ENCODE measurements around the gene PM20D1. TPM values are rescaled to one million over a fixed set of nuclear protein-coding genes. Genes with fewer than 3 reads are reported as not detected.
"Not testable (repeated sequence)": the region's sequence is repeated elsewhere in the genome, so short reads cannot be mapped to it uniquely, and the experiment has no call there.

Gene PM20D1
- polyA plus RNA-seq, 1 of the 3 experiments (the other 2 are of a cell fraction): not detected

DNA sequence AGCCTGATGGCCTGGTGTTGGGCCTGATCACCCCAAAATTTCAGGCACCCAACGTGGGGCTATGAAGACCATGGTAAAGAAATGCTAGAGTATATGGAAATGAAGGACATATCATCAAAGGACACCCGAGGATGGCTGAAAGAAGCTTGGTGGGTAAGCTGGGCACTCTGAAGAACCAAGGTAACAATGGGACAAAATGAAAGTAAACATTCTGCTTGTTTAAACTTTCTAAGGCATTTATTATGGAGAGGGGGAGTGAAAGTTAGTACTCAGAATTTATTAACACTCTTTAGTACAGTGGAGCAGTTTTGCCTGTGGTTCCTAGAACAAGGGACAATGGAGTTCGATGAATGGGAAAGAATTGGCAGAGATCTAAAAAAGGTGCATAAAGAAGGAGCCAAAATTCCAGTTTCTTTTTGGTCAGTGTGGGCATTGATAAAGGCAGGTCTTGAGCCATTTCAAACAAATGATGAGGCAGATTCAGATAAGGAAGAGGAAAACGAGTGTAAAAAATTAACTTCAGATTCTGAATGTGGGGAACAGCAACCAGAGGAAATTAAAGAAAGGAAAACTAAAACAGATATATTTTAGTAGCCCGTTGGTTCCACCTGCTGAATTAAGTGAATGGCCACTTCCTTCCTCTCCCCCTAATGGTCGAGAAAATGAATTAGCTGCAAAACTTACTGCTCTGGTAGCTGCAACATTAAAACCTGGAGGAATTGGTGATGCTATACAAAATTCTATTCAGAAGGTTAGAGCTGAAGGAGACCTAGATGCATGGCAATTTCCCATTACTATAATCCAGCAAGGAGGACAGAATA, 8.4 kb upstream of the PM20D1 start (continued):
- TF ChIP-seq, protein P1, sequence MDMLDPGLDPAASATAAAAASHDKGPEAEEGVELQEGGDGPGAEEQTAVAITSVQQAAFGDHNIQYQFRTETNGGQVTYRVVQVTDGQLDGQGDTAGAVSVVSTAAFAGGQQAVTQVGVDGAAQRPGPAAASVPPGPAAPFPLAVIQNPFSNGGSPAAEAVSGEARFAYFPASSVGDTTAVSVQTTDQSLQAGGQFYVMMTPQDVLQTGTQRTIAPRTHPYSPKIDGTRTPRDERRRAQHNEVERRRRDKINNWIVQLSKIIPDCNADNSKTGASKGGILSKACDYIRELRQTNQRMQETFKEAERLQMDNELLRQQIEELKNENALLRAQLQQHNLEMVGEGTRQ (IDR thresholded peaks at IDR 0.05; ENCODE audit: borderline replicate concordance, low read depth, low read length): no peak

DNA sequence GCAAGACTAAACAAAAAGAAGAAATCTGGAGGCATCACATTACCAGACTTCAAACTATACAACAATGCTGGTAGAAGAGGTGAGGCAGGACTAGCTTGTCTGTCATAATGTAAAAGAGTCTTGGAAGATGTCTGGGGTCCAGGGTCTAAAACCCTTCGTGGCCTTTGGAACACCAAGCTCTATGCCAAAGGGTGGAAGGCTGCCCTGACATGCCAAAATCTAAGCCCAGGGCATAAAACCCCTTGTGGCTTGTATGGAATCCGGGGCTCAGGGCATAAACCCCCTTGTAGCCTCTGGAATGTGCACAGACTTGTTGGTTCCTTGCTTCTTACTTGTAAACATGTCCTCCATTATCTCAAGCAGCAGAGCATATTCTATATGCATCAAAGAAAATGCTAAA, 7.6 kb upstream of the PM20D1 start:
- H3K9me2 ChIP-seq; H4K20me1 ChIP-seq (ENCODE audit: insufficient read depth); H3K79me2 ChIP-seq (ENCODE audit: insufficient read depth); H3K27me3 ChIP-seq (ENCODE audit: insufficient read depth); H2AFZ ChIP-seq (ENCODE audit: low read depth); DNase-seq; H3K4me2 ChIP-seq; H3K27ac ChIP-seq (ENCODE audit: low read depth in 2 of 2, low read length in 1 of 2); H3F3A ChIP-seq (replicated peaks; ENCODE audit: insufficient read depth); H3K36me3 ChIP-seq (replicated peaks in 1 of 2; ENCODE audit: control insufficient read depth in 1 of 2, insufficient read depth in 2 of 2, low read length in 1 of 2); H3K4me3 ChIP-seq (ENCODE audit: low read depth in 2 of 2, low read length in 1 of 2); H3K9ac ChIP-seq; H3K9me3 ChIP-seq; H3K4me1 ChIP-seq (ENCODE audit: control insufficient read depth in 1 of 2, insufficient read depth in 2 of 2, low read depth in 1 of 2, low read length in 1 of 2); POLR2A ChIA-PET: not testable (repeated sequence)
- 17% methylated on average over 2 of the region's 2 CpGs for WGBS (ENCODE audit: low lambda C conversion rate)
- CTCF ChIA-PET: interaction anchor here (1.5 kb wide), 1 partner anchor 120 kb away, joined by 3 read pairs; no protein-coding TSS in a partner anchor

DNA sequence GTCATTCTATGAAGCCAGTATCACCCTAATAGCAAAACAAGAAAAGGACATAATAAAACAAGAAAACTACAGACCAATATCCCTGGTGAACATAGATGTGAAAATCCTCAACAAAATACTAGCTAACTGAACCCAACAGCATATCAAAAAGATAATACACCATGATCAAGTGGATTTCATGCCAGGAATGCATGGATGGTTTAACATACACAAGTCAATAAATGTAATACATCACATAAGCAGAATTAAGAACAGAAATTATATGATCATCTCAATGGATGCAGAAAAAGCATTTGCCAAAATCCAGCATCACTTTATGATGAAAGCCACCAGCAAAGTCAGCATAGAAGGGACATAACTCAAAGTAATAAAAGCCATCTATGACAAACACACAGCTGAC, 6.5 kb upstream of the PM20D1 start:
- no peak for DNase-seq
- Histone ChIP-seq H3K4me2 (no peak overlapping the region), H3K27ac (ENCODE audit: low read depth in 2 of 2, low read length in 1 of 2) (no peak overlapping the region), H3K27me3 (ENCODE audit: insufficient read depth) (no peaks in the 10 kb centered on the region), H3K9me3 (no peaks in the 10 kb centered on the region; the same call in 1 of the 2 replicates), H2AFZ (ENCODE audit: low read depth) (no peak overlapping the region), H3K79me2 (ENCODE audit: insufficient read depth) (no peaks in the 10 kb centered on the region), H3K9me2 (no peaks in the 10 kb centered on the region), H3K9ac (no peak overlapping the region), H3K4me1 (ENCODE audit: control insufficient read depth in 1 of 2, insufficient read depth in 2 of 2, low read depth in 1 of 2, low read length in 1 of 2) (no peaks in the 10 kb centered on the region), H3K4me3 (ENCODE audit: low read depth in 2 of 2, low read length in 1 of 2) (no peak overlapping the region), H3F3A (replicated peaks; ENCODE audit: insufficient read depth) (no peaks in the 10 kb centered on the region), H3K36me3 (replicated peaks in 1 of 2; ENCODE audit: control insufficient read depth in 1 of 2, insufficient read depth in 2 of 2, low read length in 1 of 2) (no peaks in the 10 kb centered on the region), H4K20me1 (ENCODE audit: insufficient read depth) (no peaks in the 10 kb centered on the region)
- no peak for TF ChIP-seq RAD21 (IDR thresholded peaks at IDR 0.05; ENCODE audit: low read length)
- no peak for TF ChIP-seq YY1 (IDR thresholded peaks at IDR 0.05; ENCODE audit: low read depth)
- TF ChIP-seq, protein P2, sequence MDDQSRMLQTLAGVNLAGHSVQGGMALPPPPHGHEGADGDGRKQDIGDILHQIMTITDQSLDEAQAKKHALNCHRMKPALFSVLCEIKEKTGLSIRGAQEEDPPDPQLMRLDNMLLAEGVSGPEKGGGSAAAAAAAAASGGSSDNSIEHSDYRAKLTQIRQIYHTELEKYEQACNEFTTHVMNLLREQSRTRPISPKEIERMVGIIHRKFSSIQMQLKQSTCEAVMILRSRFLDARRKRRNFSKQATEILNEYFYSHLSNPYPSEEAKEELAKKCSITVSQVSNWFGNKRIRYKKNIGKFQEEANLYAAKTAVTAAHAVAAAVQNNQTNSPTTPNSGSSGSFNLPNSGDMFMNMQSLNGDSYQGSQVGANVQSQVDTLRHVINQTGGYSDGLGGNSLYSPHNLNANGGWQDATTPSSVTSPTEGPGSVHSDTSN (IDR thresholded peaks at IDR 0.05): no peak
- no peak for TF ChIP-seq MEF2A (IDR thresholded peaks at IDR 0.05; ENCODE audit: borderline replicate concordance, low read depth)
- TF ChIP-seq, protein P3, sequence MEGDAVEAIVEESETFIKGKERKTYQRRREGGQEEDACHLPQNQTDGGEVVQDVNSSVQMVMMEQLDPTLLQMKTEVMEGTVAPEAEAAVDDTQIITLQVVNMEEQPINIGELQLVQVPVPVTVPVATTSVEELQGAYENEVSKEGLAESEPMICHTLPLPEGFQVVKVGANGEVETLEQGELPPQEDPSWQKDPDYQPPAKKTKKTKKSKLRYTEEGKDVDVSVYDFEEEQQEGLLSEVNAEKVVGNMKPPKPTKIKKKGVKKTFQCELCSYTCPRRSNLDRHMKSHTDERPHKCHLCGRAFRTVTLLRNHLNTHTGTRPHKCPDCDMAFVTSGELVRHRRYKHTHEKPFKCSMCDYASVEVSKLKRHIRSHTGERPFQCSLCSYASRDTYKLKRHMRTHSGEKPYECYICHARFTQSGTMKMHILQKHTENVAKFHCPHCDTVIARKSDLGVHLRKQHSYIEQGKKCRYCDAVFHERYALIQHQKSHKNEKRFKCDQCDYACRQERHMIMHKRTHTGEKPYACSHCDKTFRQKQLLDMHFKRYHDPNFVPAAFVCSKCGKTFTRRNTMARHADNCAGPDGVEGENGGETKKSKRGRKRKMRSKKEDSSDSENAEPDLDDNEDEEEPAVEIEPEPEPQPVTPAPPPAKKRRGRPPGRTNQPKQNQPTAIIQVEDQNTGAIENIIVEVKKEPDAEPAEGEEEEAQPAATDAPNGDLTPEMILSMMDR (IDR thresholded peaks at IDR 0.05): no peak
- no peak for TF ChIP-seq TCF12 (IDR thresholded peaks at IDR 0.05)
- no peak for TF ChIP-seq RFX5 (IDR thresholded peaks at IDR 0.05; ENCODE audit: low read length)
- TF ChIP-seq FOXJ3 (CRISPR knock-in tag; IDR thresholded peaks at IDR 0.05): no peak
- TF ChIP-seq FOSL2 (IDR thresholded peaks at IDR 0.05; ENCODE audit: borderline replicate concordance, low read depth): no peak
- ChIA-PET CTCF (interaction anchor here (1.5 kb wide), 1 partner anchor 121 kb away, joined by 3 read pairs; no protein-coding TSS in a partner anchor), POLR2A (no interaction called here)
